Trophoblast cell (in vitro differentiated cells and primary cell): Measurements from ENCODE around the gene ELL3.

ENCODE experiments used
- DNase-seq, 2 donors: peaks; one replicate each; pipeline ENCODE4 v3.0.0-alpha.2; 2016
- H2AFZ ChIP-seq: 2 replicates; pipeline ENCODE4 v1.6.1; 2013; ENCODE audit warnings: low read length, moderate library complexity, mild to moderate bottlenecking; ENCODE audit not compliant: insufficient read depth, poor library complexity
- H2AK5ac ChIP-seq: 2 replicates; pipeline ENCODE4 v1.6.1; 2013; ENCODE audit warnings: mild to moderate bottlenecking, low read length
- H2BK120ac ChIP-seq: 2 replicates; pipeline ENCODE4 v1.6.1; 2013; ENCODE audit warnings: low read length, mild to moderate bottlenecking, moderate library complexity; ENCODE audit not compliant: insufficient read depth, poor library complexity
- H2BK12ac ChIP-seq: 2 replicates; pipeline ENCODE4 v1.6.1; 2013; ENCODE audit warnings: mild to moderate bottlenecking, low read length, moderate library complexity
- H2BK5ac ChIP-seq: 2 replicates; pipeline ENCODE4 v1.6.1; 2013; ENCODE audit warnings: low read length, low read depth, moderate library complexity, mild to moderate bottlenecking; ENCODE audit not compliant: poor library complexity
- H3K14ac ChIP-seq: 2 replicates; pipeline ENCODE4 v1.6.1; 2013; ENCODE audit warnings: mild to moderate bottlenecking, low read length
- H3K18ac ChIP-seq: 2 replicates; pipeline ENCODE4 v1.6.1; 2013; ENCODE audit warnings: mild to moderate bottlenecking, low read length
- H3K23ac ChIP-seq: 2 replicates; pipeline ENCODE4 v1.6.1; 2013; ENCODE audit warnings: low read length
- H3K27ac ChIP-seq: 2 replicates; pipeline ENCODE4 v1.5.1; 2013; ENCODE audit warnings: low read depth, mild to moderate bottlenecking, inconsistent platforms, low read length, moderate library complexity
- H3K27me3 ChIP-seq: 2 replicates; pipeline ENCODE4 v1.6.1; 2013; ENCODE audit warnings: inconsistent platforms, mild to moderate bottlenecking, low read length, moderate library complexity; ENCODE audit not compliant: insufficient read depth
- H3K36me3 ChIP-seq, 2 experiments: 1 replicate in 1 of 2; 2 replicates in 1 of 2; pipeline ENCODE4 v1.6.1; 2013; ENCODE audit warnings: low read length in 2 of 2, mild to moderate bottlenecking in 2 of 2, moderate library complexity in 1 of 2; ENCODE audit not compliant: insufficient read depth in 2 of 2, control insufficient read depth in 1 of 2
- H3K4ac ChIP-seq: 2 replicates; pipeline ENCODE4 v1.6.1; 2013; ENCODE audit warnings: low read depth, mild to moderate bottlenecking, low read length, moderate library complexity
- H3K4me1 ChIP-seq, 2 experiments: 1 replicate in 1 of 2; 2 replicates in 1 of 2; pipeline ENCODE4 v1.6.1; 2013; ENCODE audit warnings: low read length in 2 of 2, mild to moderate bottlenecking in 2 of 2, moderate library complexity in 1 of 2; ENCODE audit not compliant: insufficient read depth in 2 of 2, control insufficient read depth in 1 of 2
- H3K4me2 ChIP-seq: 2 replicates; pipeline ENCODE4 v1.6.1; 2013; ENCODE audit warnings: inconsistent platforms, mild to moderate bottlenecking, low read length, moderate library complexity
- H3K4me3 ChIP-seq: 2 replicates; pipeline ENCODE4 v1.5.1; 2013; ENCODE audit warnings: mild to moderate bottlenecking, low read depth, low read length, inconsistent platforms
- H3K79me1 ChIP-seq: one replicate; pipeline ENCODE4 v1.6.1; 2013; ENCODE audit warnings: low read length
- H3K79me2 ChIP-seq: 2 replicates; pipeline ENCODE4 v1.6.1; 2013; ENCODE audit warnings: low read length, mild to moderate bottlenecking; ENCODE audit not compliant: control insufficient read depth, insufficient read depth, poor library complexity
- H3K9ac ChIP-seq: 2 replicates; pipeline ENCODE4 v1.6.1; 2013; ENCODE audit warnings: mild to moderate bottlenecking, low read length
- H3K9me3 ChIP-seq: 2 replicates; pipeline ENCODE4 v1.6.1; 2013; ENCODE audit warnings: low read depth, mild to moderate bottlenecking, control low read depth, inconsistent platforms, low read length; ENCODE audit not compliant: insufficient read depth
- H4K12ac ChIP-seq: 2 replicates; pipeline ENCODE4 v1.6.1; 2013; ENCODE audit warnings: low read depth, mild to moderate bottlenecking, low read length, moderate library complexity
- H4K8ac ChIP-seq: 2 replicates; pipeline ENCODE4 v1.6.1; 2013; ENCODE audit warnings: low read depth, mild to moderate bottlenecking, low read length, moderate library complexity
- H4K91ac ChIP-seq: one replicate; pipeline ENCODE4 v1.6.1; 2013; ENCODE audit warnings: low read depth, mild to moderate bottlenecking, low read length, moderate library complexity
- WGBS: extraction: QIAGEN DNeasy Blood & Tissue Kit; methylation state at CpG from one replicate; pipeline ENCODE4 v1.1.7; 2013; ENCODE audit warnings: missing lambda C conversion rate; ENCODE audit not compliant: insufficient read length, insufficient coverage; ENCODE audit errors: extremely low coverage; 5-methylcytosine and 5-hydroxymethylcytosine counted together

The ELL3 gene

DNA sequence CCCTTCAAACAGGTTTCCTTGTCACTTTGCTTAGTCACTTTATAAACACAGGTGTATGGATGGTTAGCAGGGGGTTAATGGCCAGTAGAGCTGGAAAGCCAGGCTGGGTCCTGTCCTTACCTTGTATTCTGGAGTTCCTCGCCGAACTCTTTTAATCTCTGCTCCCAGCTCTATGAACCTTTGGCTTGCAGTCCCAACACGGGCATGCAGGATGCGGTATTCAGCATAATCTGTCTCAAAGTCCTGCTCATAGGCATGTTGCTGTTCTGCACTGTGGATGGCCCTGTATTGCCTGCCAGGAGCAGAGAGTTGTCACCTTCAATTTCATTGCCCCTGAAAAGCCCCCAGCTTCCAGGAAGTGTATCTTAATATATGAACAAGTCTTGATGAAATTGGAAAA lies 2.7 kb downstream of the ELL3 start:
- H3K18ac ChIP-seq: no peak overlapping the region
- H2BK12ac ChIP-seq: no peak overlapping the region
- H3K4me2 ChIP-seq: no peak overlapping the region
- no peaks in the 10 kb centered on the region for H3K9me3 ChIP-seq
- peaks cover 2% of the 10 kb centered on the region for H3K79me1 ChIP-seq
- peaks cover 11 to 32% of the 10 kb centered on the region in 2 experiments for H3K36me3 ChIP-seq
- no peak overlapping the region for H4K12ac ChIP-seq
- H3K4me3 ChIP-seq: no peak overlapping the region
- H2BK120ac ChIP-seq: no peak overlapping the region
- H2BK5ac ChIP-seq: no peak overlapping the region
- no peak overlapping the region for H2AFZ ChIP-seq
- no peaks in the 10 kb centered on the region for H3K27me3 ChIP-seq
- WGBS: no CpG with 5 or more reads among the region's 4 CpGs
- no peak overlapping the region for H4K8ac ChIP-seq
- H3K4me1 ChIP-seq: peaks cover 3 to 12% of the 10 kb centered on the region in 2 experiments
- H3K27ac ChIP-seq: no peak overlapping the region
- H3K23ac ChIP-seq: no peak overlapping the region
- DNase-seq: no peak
- H3K79me2 ChIP-seq: no peaks in the 10 kb centered on the region
- H3K4ac ChIP-seq: no peak overlapping the region
- no peak overlapping the region for H4K91ac ChIP-seq
- no peak overlapping the region for H3K9ac ChIP-seq
- H3K14ac ChIP-seq: no peak overlapping the region
- no peak overlapping the region for H2AK5ac ChIP-seq

DNA sequence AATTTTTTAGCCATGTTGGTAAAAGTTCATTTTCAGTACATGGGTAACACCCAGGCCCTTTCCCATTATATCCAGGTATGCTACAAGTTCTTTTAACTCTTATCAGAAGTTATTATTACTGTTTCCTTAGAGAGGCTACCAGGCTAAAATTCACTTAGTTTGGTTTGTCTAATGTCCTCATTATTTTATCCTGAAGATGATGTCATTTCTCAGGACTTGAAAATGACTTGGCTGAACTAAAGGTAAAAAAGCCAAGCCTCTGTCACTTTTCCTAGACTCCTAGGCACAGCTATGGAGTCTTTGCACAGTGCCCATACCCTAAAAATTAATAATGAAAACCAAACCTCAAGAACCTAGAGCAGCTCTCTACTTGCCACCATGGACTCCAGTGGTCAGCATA lies 4.1 kb downstream of the ELL3 start:
- Histone ChIP-seq H3K4me1 (peaks cover 3 to 12% of the 10 kb centered on the region in 2 experiments), H3K4me2 (no peak overlapping the region), H3K23ac (no peak overlapping the region), H2AK5ac (no peak overlapping the region), H3K27ac (no peak overlapping the region), H3K27me3 (no peaks in the 10 kb centered on the region), H3K79me2 (no peaks in the 10 kb centered on the region), H2BK12ac (no peak overlapping the region), H4K8ac (no peak overlapping the region), H2AFZ (no peak overlapping the region), H2BK120ac (no peak overlapping the region), H2BK5ac (no peak overlapping the region), H4K91ac (no peak overlapping the region), H4K12ac (no peak overlapping the region), H3K36me3 (peaks cover 19 to 41% of the 10 kb centered on the region in 2 experiments), H3K4me3 (no peak overlapping the region), H3K9me3 (no peaks in the 10 kb centered on the region), H3K14ac (no peak overlapping the region), H3K4ac (no peak overlapping the region), H3K18ac (no peak overlapping the region), H3K9ac (no peak overlapping the region), H3K79me1 (peaks cover 2% of the 10 kb centered on the region)
- DNase-seq: no peak

DNA sequence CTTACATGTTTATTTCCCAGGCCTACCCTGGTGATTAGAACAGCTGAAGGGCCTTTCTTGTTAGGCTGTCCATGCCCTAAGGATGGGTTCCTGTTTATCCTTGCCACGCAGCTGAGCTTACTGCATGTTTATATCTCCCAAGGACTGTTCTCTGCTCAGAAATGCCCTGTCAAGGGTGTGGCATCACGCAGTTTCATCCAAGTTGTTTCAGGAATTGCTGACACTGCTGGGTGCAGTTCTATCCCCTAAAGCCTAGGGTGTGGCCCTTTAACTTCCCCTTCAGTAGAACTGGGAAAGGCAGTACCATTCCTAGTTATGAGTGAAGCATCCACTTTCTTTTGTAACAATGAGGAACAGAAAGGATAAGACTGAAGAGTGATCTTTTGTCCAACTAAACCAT lies 5.0 kb downstream of the ELL3 start:
- Histone ChIP-seq H3K9ac (no peak overlapping the region), H3K79me1 (peaks cover 2% of the 10 kb centered on the region), H3K27ac (no peak overlapping the region), H3K9me3 (no peaks in the 10 kb centered on the region), H2AFZ (no peak overlapping the region), H3K79me2 (no peaks in the 10 kb centered on the region), H3K27me3 (no peaks in the 10 kb centered on the region), H3K4me2 (no peak overlapping the region), H4K91ac (no peak overlapping the region), H2BK120ac (no peak overlapping the region), H3K4me3 (no peak overlapping the region), H2AK5ac (no peak overlapping the region), H3K4me1 (peaks cover 0 to 8% of the 10 kb centered on the region in 2 experiments), H4K12ac (no peak overlapping the region), H3K4ac (no peak overlapping the region), H3K36me3 (peaks cover 27 to 49% of the 10 kb centered on the region in 2 experiments), H2BK12ac (no peak overlapping the region), H3K18ac (no peak overlapping the region), H4K8ac (no peak overlapping the region), H3K14ac (no peak overlapping the region), H2BK5ac (no peak overlapping the region), H3K23ac (no peak overlapping the region)
- no peak for DNase-seq
- no CpG with 5 or more reads among the region's 2 CpGs for WGBS

DNA sequence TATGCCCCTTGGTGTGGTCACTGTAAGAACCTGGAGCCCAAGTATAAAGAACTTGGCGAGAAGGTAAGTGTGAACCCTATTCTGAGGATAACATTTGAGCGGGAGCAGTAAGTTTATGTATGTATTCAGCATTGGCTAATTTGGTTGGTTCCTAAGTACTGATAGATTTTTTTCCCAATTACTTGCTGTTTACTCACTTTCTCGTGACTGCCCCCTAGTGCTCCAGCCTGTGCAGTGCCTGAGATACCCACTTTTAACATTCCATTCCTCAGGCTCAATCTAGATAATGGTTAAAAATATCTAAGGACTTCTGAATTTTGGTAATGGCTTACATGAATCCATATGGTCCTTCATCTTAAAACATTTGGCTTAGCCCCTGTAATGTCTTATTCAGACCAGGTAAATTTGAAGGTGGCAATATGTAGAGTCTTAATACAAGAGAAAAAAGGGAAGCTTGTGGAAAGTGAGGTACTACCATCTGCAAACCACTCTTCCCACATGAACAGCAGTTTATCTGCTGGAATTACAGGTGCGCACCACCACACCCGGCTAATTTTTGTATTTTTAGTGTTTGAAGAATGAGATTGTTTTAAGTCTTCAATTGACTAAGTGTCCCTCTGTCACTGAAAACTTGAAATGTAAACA lies 7.1 kb downstream of the ELL3 start:
- Histone ChIP-seq H3K4me1 (no peaks in the 10 kb centered on the region), H4K8ac (no peak overlapping the region), H3K27me3 (no peaks in the 10 kb centered on the region), H2AFZ (no peak overlapping the region), H3K14ac (no peak overlapping the region), H4K12ac (no peak overlapping the region), H3K18ac (no peak overlapping the region), H3K4me2 (no peak overlapping the region), H2BK120ac (no peak overlapping the region), H4K91ac (no peak overlapping the region), H3K9me3 (no peaks in the 10 kb centered on the region), H3K27ac (no peak overlapping the region), H3K9ac (no peak overlapping the region), H3K23ac (no peak overlapping the region), H3K79me1 (no peaks in the 10 kb centered on the region), H3K79me2 (no peaks in the 10 kb centered on the region), H3K4me3 (no peak overlapping the region), H2BK12ac (no peak overlapping the region), H3K36me3 (peaks cover 30 to 59% of the 10 kb centered on the region in 2 experiments), H2BK5ac (no peak overlapping the region), H2AK5ac (no peak overlapping the region), H3K4ac (no peak overlapping the region)
- DNase-seq: peak; percentile 64 to 85
- no CpG with 5 or more reads among the region's 5 CpGs for WGBS
